Adrenal gland (tissue), 5 donors: Measurements from ENCODE around the gene CCDC9.

ENCODE experiments used
- POLR2A ChIP-seq, 2 donors: fragments of 450-650 bp; IDR thresholded peaks; one replicate each; pipeline ENCODE4 v1.6.1; 2017; ENCODE audit warnings: antibody characterized with exemption in 2 of 2, mild to moderate bottlenecking in 2 of 2, moderate library complexity in 1 of 2
- TF ChIP-seq, protein P1 (sequence below), 6 experiments: fragments of 450-650 bp in 4 of 6; fragments of 200-600 bp in 2 of 6; sonication (generic) in 1 of 6; IDR thresholded peaks; 1 replicate in 5 of 6; 2 replicates in 1 of 6; pipeline versions ENCODE4 v1.5.1 to v1.8.0; 2016 to 2021; ENCODE audit warnings: antibody characterized with exemption in 6 of 6, mild to moderate bottlenecking in 2 of 6, moderate library complexity in 1 of 6
- donor health status: DM: no; HTN: no; CAD: no.

DNA sequence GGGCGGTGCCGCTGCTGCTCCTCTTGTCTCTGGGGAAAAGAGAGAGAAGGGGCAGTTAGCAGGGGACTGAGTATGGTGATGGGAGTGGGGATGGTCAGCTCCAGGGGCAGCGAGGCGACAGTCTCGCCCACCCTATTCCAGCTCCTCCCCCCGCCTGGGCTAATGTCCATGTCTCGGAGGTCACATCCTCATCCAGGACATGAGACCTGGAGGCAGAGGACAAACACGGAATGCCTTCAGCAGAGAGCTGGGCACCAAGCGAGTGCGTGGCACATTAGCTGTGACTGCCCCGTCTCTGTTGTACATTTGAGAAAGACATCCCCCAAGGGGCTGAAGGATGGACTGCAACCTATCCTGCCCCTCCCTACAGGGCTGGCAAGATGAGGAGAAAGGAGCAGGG is 34.4 kb upstream of the CCDC9 start:
- no peak for TF ChIP-seq POLR2A (IDR thresholded peaks at IDR 0.05)
- TF ChIP-seq, protein P1, sequence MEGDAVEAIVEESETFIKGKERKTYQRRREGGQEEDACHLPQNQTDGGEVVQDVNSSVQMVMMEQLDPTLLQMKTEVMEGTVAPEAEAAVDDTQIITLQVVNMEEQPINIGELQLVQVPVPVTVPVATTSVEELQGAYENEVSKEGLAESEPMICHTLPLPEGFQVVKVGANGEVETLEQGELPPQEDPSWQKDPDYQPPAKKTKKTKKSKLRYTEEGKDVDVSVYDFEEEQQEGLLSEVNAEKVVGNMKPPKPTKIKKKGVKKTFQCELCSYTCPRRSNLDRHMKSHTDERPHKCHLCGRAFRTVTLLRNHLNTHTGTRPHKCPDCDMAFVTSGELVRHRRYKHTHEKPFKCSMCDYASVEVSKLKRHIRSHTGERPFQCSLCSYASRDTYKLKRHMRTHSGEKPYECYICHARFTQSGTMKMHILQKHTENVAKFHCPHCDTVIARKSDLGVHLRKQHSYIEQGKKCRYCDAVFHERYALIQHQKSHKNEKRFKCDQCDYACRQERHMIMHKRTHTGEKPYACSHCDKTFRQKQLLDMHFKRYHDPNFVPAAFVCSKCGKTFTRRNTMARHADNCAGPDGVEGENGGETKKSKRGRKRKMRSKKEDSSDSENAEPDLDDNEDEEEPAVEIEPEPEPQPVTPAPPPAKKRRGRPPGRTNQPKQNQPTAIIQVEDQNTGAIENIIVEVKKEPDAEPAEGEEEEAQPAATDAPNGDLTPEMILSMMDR (IDR thresholded peaks at IDR 0.05): no peak
